Sigmoid colon (tissue), 7 donors: Measurements from ENCODE around the gene THOC1. TPM values are rescaled to one million over a fixed set of nuclear protein-coding genes. Genes with fewer than 3 reads are reported as not detected.

Source experiments
- DNase-seq: peaks from one replicate; pipeline ENCODE4 v3.0.0-alpha.2; 2019
- H3K27ac ChIP-seq, 4 donors: fragments of 200-600 bp; sonication (generic); one replicate each; pipeline ENCODE4 v1.5.1; 2016 to 2019; ENCODE audit warnings: mild to moderate bottlenecking in 1 of 4
- H3K27me3 ChIP-seq, 3 donors: fragments of 200-600 bp; sonication (generic); one replicate each; pipeline ENCODE4 v1.5.1; 2019; ENCODE audit warnings: mild to moderate bottlenecking in 1 of 3
- H3K36me3 ChIP-seq, 4 donors: fragments of 200-600 bp; sonication (generic); one replicate each; pipeline ENCODE4 v1.5.1; 2016 to 2019
- H3K4me1 ChIP-seq, 4 donors: fragments of 200-600 bp; sonication (generic); one replicate each; pipeline ENCODE4 v1.5.1; 2017 to 2019
- H3K4me3 ChIP-seq, 4 donors: fragments of 200-600 bp; sonication (generic); one replicate each; pipeline ENCODE4 v1.5.1; 2017 to 2019; ENCODE audit warnings: mild to moderate bottlenecking in 2 of 4, moderate library complexity in 1 of 4
- H3K9me3 ChIP-seq, 4 donors: fragments of 200-600 bp in 3 of 4; sonication (generic) in 3 of 4; one replicate each; pipeline versions ENCODE4 v1.5.1 to v1.6.1; 2013 to 2019
- EP300 ChIP-seq, 4 donors: sonication (generic); formaldehyde crosslinking; IDR thresholded peaks; one replicate each; pipeline ENCODE4 v1.6.1; 2017; ENCODE audit warnings: antibody characterized with exemption in 4 of 4
- POLR2A ChIP-seq, 2 donors: fragments of 450-650 bp; IDR thresholded peaks; one replicate each; pipeline ENCODE4 v1.6.1; 2016; ENCODE audit warnings: antibody characterized with exemption in 2 of 2, mild to moderate bottlenecking in 2 of 2, moderate library complexity in 2 of 2
- POLR2AphosphoS5 ChIP-seq, 4 donors: sonication (generic); formaldehyde crosslinking; IDR thresholded peaks; one replicate each; pipeline ENCODE4 v1.6.1; 2017; ENCODE audit warnings: antibody characterized with exemption in 4 of 4
- WGBS, 2 donors: extraction: QIAGEN DNeasy Blood & Tissue Kit; methylation state at CpG; one replicate each; pipeline ENCODE4 v1.1.7; 2013; 5-methylcytosine and 5-hydroxymethylcytosine counted together
- intact Hi-C: fragments of 100-400 bp; cut with DNase I; formaldehyde crosslinking; loops from one replicate; pipeline ENCODE4 v1.15.1; 2023
- polyA plus RNA-seq, 3 donors: library from polyadenylated mRNA; stranded (reverse); fragments of 200-250 nt; gene quantifications; one replicate each; pipeline ENCODE4 v1.2.3, GENCODE V29; 2013
- total RNA-seq, 4 donors: library from RNA; depleted of rRNA; stranded (reverse); fragments of >200 nt; gene quantifications; one replicate each; pipeline ENCODE4 v1.1.0, GENCODE V29; 2016
- TF ChIP-seq, protein P1 (sequence below), 4 experiments: fragments of 450-650 bp in 3 of 4; fragments of 200-600 bp in 1 of 4; IDR thresholded peaks; one replicate each; pipeline ENCODE4 v1.5.1; 2016 to 2019; ENCODE audit warnings: antibody characterized with exemption in 4 of 4, mild to moderate bottlenecking in 3 of 4, moderate library complexity in 2 of 4
- donor health status: healthy with polysubstance abuse.
- donor health status: Bipolar disorder and iron deficiency.
- donor health status: healthy.

The THOC1 gene, protein sequence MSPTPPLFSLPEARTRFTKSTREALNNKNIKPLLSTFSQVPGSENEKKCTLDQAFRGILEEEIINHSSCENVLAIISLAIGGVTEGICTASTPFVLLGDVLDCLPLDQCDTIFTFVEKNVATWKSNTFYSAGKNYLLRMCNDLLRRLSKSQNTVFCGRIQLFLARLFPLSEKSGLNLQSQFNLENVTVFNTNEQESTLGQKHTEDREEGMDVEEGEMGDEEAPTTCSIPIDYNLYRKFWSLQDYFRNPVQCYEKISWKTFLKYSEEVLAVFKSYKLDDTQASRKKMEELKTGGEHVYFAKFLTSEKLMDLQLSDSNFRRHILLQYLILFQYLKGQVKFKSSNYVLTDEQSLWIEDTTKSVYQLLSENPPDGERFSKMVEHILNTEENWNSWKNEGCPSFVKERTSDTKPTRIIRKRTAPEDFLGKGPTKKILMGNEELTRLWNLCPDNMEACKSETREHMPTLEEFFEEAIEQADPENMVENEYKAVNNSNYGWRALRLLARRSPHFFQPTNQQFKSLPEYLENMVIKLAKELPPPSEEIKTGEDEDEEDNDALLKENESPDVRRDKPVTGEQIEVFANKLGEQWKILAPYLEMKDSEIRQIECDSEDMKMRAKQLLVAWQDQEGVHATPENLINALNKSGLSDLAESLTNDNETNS
- 10 to 100 TPM; 40.8 to 71.2 (median 46.9) TPM for total RNA-seq
- polyA plus RNA-seq, result 10 to 100 TPM in 1 of 3 donors, 1 to 10 TPM in 2; 7.2 to 21.4 (median 9.6) TPM

DNA sequence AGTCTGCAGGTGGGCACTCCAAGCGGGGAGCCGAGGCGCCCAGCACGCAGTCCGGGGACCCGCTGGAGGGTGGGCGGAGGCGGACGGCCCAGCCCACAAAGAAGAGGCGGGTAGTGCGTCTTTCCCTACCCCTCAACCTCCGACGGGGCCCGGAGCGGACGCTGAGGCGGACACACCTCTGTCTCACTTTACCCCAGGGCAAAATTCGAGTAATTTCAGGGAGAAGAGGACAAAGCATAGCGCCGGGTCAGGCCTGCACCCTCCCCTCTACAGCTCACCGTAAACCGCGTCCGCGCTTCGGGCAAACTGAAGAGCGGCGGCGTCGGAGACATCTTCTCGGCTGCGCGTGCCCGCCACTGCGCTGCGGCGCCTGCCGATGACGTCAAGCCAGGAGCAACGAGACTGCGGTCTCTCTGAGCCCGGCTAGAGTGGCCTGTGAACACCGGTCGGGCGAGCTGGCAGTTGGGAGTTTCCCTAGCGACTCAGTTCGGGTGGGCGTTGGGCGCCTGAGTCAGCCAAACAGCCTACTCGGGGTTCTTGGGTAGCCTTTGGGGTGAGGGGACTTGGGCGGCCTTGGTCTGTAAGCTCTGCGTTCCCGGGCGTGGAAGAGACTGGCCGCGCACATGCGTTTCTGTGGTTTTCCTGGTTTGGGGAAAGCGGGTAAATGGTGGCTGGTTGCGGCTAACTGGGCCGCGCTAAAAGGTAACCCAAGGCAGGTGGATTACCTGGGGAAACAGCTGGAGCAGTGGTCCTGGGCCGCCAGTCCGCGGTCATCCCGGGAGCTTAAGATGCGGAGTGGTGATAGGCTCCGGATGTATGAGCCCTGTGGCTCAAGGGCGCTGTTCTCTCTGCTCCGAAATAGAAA, at the start of gene THOC1:
TSS of gene THOC1 (minus strand) at position 360 of the 865 bp plus-strand sequence. CDS start at position 332, 28 bp downstream.
- Histone ChIP-seq H3K36me3 (peaks cover 0 to 24% (median 6%) of the 10 kb centered on the region in 4 donors), H3K4me3 (peak within 1 kb of the TSS; percentile 73 to 91 (median 75)), H3K9me3 (no peaks in the 10 kb centered on the region), H3K27ac (peak within 1 kb of the TSS; percentile 82 to 87 (median 85)), H3K4me1 (peaks cover 0 to 26% (median 16%) of the 10 kb centered on the region in 4 donors), H3K27me3 (no peaks in the 10 kb centered on the region)
- DNase-seq, result peak; percentile 96
- intact Hi-C loops, result loop anchor here (10.0 kb wide), 2 partner anchors 447 to 547 kb away; partner anchors contain the start of genes ENOSF1 and YES1
- TF ChIP-seq POLR2AphosphoS5 (IDR thresholded peaks at IDR 0.05) (peak; percentile 87 to 94 (median 93)), POLR2A (IDR thresholded peaks at IDR 0.05) (peak; percentile 71 to 84), EP300 (IDR thresholded peaks at IDR 0.05) (peak in 1 of 4 donors; percentile 9)
- TF ChIP-seq, protein P1, sequence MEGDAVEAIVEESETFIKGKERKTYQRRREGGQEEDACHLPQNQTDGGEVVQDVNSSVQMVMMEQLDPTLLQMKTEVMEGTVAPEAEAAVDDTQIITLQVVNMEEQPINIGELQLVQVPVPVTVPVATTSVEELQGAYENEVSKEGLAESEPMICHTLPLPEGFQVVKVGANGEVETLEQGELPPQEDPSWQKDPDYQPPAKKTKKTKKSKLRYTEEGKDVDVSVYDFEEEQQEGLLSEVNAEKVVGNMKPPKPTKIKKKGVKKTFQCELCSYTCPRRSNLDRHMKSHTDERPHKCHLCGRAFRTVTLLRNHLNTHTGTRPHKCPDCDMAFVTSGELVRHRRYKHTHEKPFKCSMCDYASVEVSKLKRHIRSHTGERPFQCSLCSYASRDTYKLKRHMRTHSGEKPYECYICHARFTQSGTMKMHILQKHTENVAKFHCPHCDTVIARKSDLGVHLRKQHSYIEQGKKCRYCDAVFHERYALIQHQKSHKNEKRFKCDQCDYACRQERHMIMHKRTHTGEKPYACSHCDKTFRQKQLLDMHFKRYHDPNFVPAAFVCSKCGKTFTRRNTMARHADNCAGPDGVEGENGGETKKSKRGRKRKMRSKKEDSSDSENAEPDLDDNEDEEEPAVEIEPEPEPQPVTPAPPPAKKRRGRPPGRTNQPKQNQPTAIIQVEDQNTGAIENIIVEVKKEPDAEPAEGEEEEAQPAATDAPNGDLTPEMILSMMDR (IDR thresholded peaks at IDR 0.05), result no peak
- WGBS, 2 donors, result 0% methylated on average over 69 of the region's 69 CpGs

DNA sequence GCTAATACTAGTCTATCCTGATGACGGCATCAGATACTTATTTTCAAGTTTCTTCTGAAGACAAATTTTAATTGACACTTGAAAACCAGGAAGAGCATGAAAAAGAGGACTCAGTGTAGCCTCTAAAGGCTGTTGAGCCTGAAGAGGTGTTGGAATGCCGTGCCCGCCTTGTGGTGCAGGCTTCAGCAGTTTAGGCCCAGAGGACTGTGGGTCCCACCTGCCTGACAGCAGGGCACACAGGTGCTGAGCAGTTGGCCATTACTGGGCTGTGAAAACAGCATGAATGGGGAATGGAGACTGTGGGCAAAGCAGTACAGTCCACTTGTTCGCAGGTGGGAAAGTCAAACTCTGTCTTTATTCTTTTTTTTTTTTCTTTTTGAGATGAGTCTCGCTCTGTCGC, 49.8 kb upstream of the THOC1 start:
- TF ChIP-seq, protein P1 (IDR thresholded peaks at IDR 0.05), result no peak
- TF ChIP-seq EP300 (IDR thresholded peaks at IDR 0.05) (no peak), POLR2A (IDR thresholded peaks at IDR 0.05) (no peak), POLR2AphosphoS5 (IDR thresholded peaks at IDR 0.05) (no peak)
- intact Hi-C loops, result no loop called here
- no peak for DNase-seq
- 94 to 95% methylated on average over 4 to 6 of the region's 6 CpGs for WGBS, 2 donors
- H3K4me1 ChIP-seq, result peaks cover 0 to 13% (median 10%) of the 10 kb centered on the region in 4 donors
- H3K4me3 ChIP-seq, result no peak overlapping the region
- no peak overlapping the region for H3K27ac ChIP-seq
- H3K27me3 ChIP-seq, result no peaks in the 10 kb centered on the region
- H3K36me3 ChIP-seq, result no peaks in the 10 kb centered on the region
- H3K9me3 ChIP-seq, result no peaks in the 10 kb centered on the region

DNA sequence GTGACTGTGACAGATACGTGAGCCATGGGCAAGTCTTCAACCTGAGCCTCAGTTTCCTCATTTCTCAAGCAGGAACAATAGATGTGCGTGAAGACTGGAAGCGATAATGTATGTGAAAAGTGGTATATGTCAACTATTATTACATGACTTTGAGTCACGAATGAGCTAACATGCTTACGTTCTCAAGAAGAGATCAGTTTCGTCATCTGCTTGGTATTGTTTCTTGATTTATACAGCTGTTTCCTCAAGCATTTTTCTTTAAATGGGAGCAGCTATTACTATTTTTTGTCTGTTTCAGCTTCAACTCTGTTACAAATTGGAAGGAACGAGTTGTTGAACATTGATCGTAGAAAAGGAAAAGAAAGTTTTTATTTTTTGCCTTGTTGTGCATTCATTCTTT, 48.5 kb upstream of the THOC1 start:
- H3K27ac ChIP-seq, result no peak overlapping the region
- DNase-seq, result no peak
- 78 to 87% methylated on average over 8 of the region's 8 CpGs for WGBS, 2 donors
- no peak for TF ChIP-seq POLR2AphosphoS5 (IDR thresholded peaks at IDR 0.05)
- TF ChIP-seq EP300 (IDR thresholded peaks at IDR 0.05), result no peak
- TF ChIP-seq POLR2A (IDR thresholded peaks at IDR 0.05), result no peak
- TF ChIP-seq, protein P1 (IDR thresholded peaks at IDR 0.05), result no peak
- no peaks in the 10 kb centered on the region for H3K9me3 ChIP-seq
- H3K4me1 ChIP-seq, result peaks cover 0 to 1% (median under 1%) of the 10 kb centered on the region in 4 donors
- H3K27me3 ChIP-seq, result no peaks in the 10 kb centered on the region
- H3K36me3 ChIP-seq, result no peaks in the 10 kb centered on the region
- H3K4me3 ChIP-seq, result no peak overlapping the region
- intact Hi-C loops, result no loop called here

DNA sequence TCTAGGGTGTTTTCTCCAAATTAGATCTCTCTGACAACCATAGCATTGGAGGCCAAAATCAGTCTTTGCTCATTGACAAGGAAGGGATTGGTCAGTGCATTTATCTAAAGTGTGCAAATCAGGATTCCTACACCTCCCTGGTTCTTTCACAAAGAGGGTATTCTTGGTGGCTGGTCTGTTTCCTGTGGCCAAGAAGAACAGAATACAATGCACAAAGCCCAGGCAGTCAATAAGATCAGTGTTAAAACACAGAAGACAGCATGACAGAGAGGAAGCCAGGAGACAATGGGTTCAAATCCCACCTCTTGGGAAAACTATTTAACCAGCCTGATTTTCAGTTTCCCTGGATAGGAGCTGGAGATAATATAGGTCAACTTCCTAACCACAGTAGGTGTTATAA, 46.1 kb upstream of the THOC1 start:
- no peaks in the 10 kb centered on the region for H3K27me3 ChIP-seq
- H3K9me3 ChIP-seq, result peaks cover 0 to 2% (median 0%) of the 10 kb centered on the region in 4 donors
- DNase-seq, result no peak
- H3K4me3 ChIP-seq, result no peak overlapping the region
- intact Hi-C loops, result no loop called here
- no peak overlapping the region for H3K27ac ChIP-seq
- H3K4me1 ChIP-seq, result no peaks in the 10 kb centered on the region
- no peaks in the 10 kb centered on the region for H3K36me3 ChIP-seq
- TF ChIP-seq EP300 (IDR thresholded peaks at IDR 0.05) (no peak), POLR2A (IDR thresholded peaks at IDR 0.05) (no peak), POLR2AphosphoS5 (IDR thresholded peaks at IDR 0.05) (no peak)
- TF ChIP-seq, protein P1 (IDR thresholded peaks at IDR 0.05), result no peak
